Fibroblast of the conjunctiva (primary cell): ENCODE data around the gene PCCA.
A peak's percentile ranks its signal among the peaks of the same experiment; 100 is the strongest.

Experiments used
- DNase-seq: peaks from one replicate; pipeline ENCODE4 v3.0.0-alpha.2; 2010; ENCODE audit warnings: low read depth

Gene PCCA

GRCh38 chr13:100461309-100462030 lies 372.6 kb downstream of the PCCA start:
- DNase-seq, result no peak

- no peak for DNase-seq
These were observed 375.1 kb downstream of the PCCA start for GRCh38 chr13:100464006-100464405.

GRCh38 chr13:100465558-100465957 lies 376.7 kb downstream of the PCCA start:
- DNase-seq, result no peak

GRCh38 chr13:100470866-100471505 lies 382.1 kb downstream of the PCCA start:
- DNase-seq, result no peak

- no peak for DNase-seq
These were observed 384.2 kb downstream of the PCCA start for GRCh38 chr13:100473087-100473486.

GRCh38 chr13:100473501-100474044 lies 384.7 kb downstream of the PCCA start:
- no peak for DNase-seq

- DNase-seq, result no peak
These were observed 388.1 kb downstream of the PCCA start for GRCh38 chr13:100476963-100477362.

- no peak for DNase-seq
These were observed 389.4 kb downstream of the PCCA start for GRCh38 chr13:100478107-100478809.

GRCh38 chr13:100480676-100481075 lies 391.8 kb downstream of the PCCA start:
- DNase-seq, result no peak

GRCh38 chr13:100483139-100483538 lies 394.2 kb downstream of the PCCA start:
- DNase-seq, result no peak

GRCh38 chr13:100483841-100484381 lies 395.0 kb downstream of the PCCA start:
- DNase-seq, result no peak

- DNase-seq, result no peak
These were observed 395.8 kb downstream of the PCCA start for GRCh38 chr13:100484702-100485101.

- no peak for DNase-seq
These were observed 396.4 kb downstream of the PCCA start for GRCh38 chr13:100485265-100485664.

- DNase-seq, result no peak
These were observed 401.8 kb downstream of the PCCA start for GRCh38 chr13:100490692-100491091.

- peak; percentile 65 for DNase-seq
These were observed 402.4 kb downstream of the PCCA start for GRCh38 chr13:100491164-100491842.

GRCh38 chr13:100493418-100493817 lies 404.5 kb downstream of the PCCA start:
- DNase-seq, result no peak

- no peak for DNase-seq
These were observed 406.6 kb downstream of the PCCA start for GRCh38 chr13:100495455-100495854.

- peak; percentile 6 for DNase-seq
These were observed 408.5 kb downstream of the PCCA start for GRCh38 chr13:100497389-100497788.

GRCh38 chr13:100502446-100502845 lies 413.6 kb downstream of the PCCA start:
- no peak for DNase-seq

GRCh38 chr13:100503622-100504021 lies 414.7 kb downstream of the PCCA start:
- DNase-seq, result no peak

GRCh38 chr13:100506154-100506553 lies 417.3 kb downstream of the PCCA start:
- no peak for DNase-seq
